ENCODE data around the gene SYNPO2.

DNA sequence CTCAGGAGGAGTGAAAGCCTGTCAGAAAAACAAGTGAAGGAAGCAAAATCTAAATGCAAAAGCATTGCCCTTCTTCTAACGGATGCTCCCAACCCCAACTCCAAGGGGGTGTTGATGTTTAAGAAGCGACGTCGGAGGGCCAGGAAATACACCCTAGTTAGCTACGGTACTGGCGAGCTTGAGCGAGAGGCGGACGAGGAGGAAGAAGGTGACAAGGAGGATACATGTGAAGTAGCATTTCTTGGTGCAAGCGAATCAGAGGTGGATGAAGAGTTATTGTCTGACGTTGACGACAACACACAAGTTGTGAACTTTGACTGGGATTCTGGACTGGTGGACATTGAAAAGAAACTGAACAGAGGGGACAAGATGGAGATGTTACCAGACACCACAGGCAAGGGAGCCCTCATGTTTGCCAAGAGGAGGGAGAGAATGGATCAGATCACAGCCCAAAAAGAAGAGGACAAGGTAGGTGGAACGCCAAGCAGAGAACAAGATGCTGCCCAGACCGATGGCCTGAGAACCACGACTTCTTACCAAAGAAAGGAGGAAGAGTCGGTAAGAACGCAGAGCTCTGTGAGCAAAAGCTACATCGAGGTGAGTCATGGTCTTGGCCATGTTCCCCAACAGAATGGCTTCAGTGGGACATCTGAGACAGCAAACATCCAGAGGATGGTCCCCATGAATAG is 141.3 kb downstream of the SYNPO2 start:
- TF ChIP-seq EZH2 (IDR thresholded peaks at IDR 0.05; ENCODE audit: low read length, missing control alignments): no peak
- TF ChIP-seq, protein P1, sequence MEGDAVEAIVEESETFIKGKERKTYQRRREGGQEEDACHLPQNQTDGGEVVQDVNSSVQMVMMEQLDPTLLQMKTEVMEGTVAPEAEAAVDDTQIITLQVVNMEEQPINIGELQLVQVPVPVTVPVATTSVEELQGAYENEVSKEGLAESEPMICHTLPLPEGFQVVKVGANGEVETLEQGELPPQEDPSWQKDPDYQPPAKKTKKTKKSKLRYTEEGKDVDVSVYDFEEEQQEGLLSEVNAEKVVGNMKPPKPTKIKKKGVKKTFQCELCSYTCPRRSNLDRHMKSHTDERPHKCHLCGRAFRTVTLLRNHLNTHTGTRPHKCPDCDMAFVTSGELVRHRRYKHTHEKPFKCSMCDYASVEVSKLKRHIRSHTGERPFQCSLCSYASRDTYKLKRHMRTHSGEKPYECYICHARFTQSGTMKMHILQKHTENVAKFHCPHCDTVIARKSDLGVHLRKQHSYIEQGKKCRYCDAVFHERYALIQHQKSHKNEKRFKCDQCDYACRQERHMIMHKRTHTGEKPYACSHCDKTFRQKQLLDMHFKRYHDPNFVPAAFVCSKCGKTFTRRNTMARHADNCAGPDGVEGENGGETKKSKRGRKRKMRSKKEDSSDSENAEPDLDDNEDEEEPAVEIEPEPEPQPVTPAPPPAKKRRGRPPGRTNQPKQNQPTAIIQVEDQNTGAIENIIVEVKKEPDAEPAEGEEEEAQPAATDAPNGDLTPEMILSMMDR (conservative IDR thresholded peaks at IDR 0.05 in 1 of 2, IDR thresholded peaks at IDR 0.05 in 1 of 2; ENCODE audit: low read depth in 1 of 2, low read length in 2 of 2): no peak

All from fibroblast of lung (primary cell).